ENCODE measurements around the gene ZFR. TPM values are rescaled to one million over a fixed set of nuclear protein-coding genes. Genes with fewer than 3 reads are reported as not detected.

Gene ZFR
- polyA plus RNA-seq, 1 donor (not counting 4 experiments of a cell fraction or from before 2014, with no cell fraction given), result 58.7 TPM

- Histone ChIP-seq H3K9me1 (ENCODE audit: control insufficient read depth, extremely low read depth, insufficient read depth, low read length) (no peaks in the 10 kb centered on the region), H3K27me3 (ENCODE audit: control insufficient read depth, extremely low read depth, insufficient read depth, low read length) (no peaks in the 10 kb centered on the region), H3K79me2 (ENCODE audit: control insufficient read depth, insufficient read depth, low read length) (no peaks in the 10 kb centered on the region), H3K4me1 (ENCODE audit: control insufficient read depth, extremely low read depth, insufficient read depth, low read length) (no peaks in the 10 kb centered on the region), H3K9ac (ENCODE audit: control insufficient read depth, extremely low read depth, insufficient read depth, low read length) (no peak overlapping the region), H3K36me3 (ENCODE audit: control insufficient read depth in 2 of 2, extremely low read depth in 1 of 2, insufficient read depth in 2 of 2, low read length in 2 of 2) (peaks cover 6 to 20% of the 10 kb centered on the region in 2 experiments), H4K20me1 (ENCODE audit: control insufficient read depth, extremely low read depth, insufficient read depth, low read length) (no peaks in the 10 kb centered on the region), H3K4me2 (ENCODE audit: control insufficient read depth, extremely low read depth, insufficient read depth, low read depth, low read length) (no peak overlapping the region), H3K9me3 (ENCODE audit: control insufficient read depth, low read depth, low read length) (no peaks in the 10 kb centered on the region), H2AFZ (ENCODE audit: control insufficient read depth, low read length) (no peak overlapping the region), H3K4me3 (ENCODE audit: control insufficient read depth in 2 of 3, extremely low read depth in 1 of 3, insufficient read depth in 2 of 3, low read depth in 1 of 3, low read length in 3 of 3) (no peak overlapping the region), H3K27ac (ENCODE audit: control insufficient read depth, insufficient read depth, low read length) (no peak overlapping the region)
- FAIRE-seq (no peak), DNase-seq (ENCODE audit: low read depth, low spot score) (no peak)
- dilution Hi-C loops (cut with MboI; ENCODE audit: extremely low pct_ligation_motif_present, low sequenced_read_pairs), result no loop called here
- no peak for TF ChIP-seq CTCF (optimal IDR thresholded peaks at IDR 0.05 in 1 of 3, IDR thresholded peaks at IDR 0.05 in 1 of 3, conservative IDR thresholded peaks at IDR 0.05 in 1 of 3; ENCODE audit: extremely low read depth in 1 of 3, insufficient read depth in 2 of 3, low read length in 3 of 3)
- TF ChIP-seq EZH2 (IDR thresholded peaks at IDR 0.05; ENCODE audit: low read length), result no peak
Measured at GRCh38 chr5:32378966-32379365, 65.6 kb downstream of the ZFR start.

GRCh38 chr5:32369542-32370155, 74.9 kb downstream of the ZFR start:
- no peaks in the 10 kb centered on the region for H3K9me3 ChIP-seq (ENCODE audit: control insufficient read depth, low read depth, low read length)
- H3K4me1 ChIP-seq (ENCODE audit: control insufficient read depth, extremely low read depth, insufficient read depth, low read length), result peaks cover 6% of the 10 kb centered on the region
- DNase-seq (ENCODE audit: low read depth, low spot score) (no peak), FAIRE-seq (no peak)
- H3K36me3 ChIP-seq (ENCODE audit: control insufficient read depth in 2 of 2, extremely low read depth in 1 of 2, insufficient read depth in 2 of 2, low read length in 2 of 2), result peaks cover 12 to 28% of the 10 kb centered on the region in 2 experiments
- H3K27ac ChIP-seq (ENCODE audit: control insufficient read depth, insufficient read depth, low read length), result no peak overlapping the region
- no peak overlapping the region for H3K9ac ChIP-seq (ENCODE audit: control insufficient read depth, extremely low read depth, insufficient read depth, low read length)
- H3K4me3 ChIP-seq (ENCODE audit: control insufficient read depth in 2 of 3, extremely low read depth in 1 of 3, insufficient read depth in 2 of 3, low read depth in 1 of 3, low read length in 3 of 3), result no peak overlapping the region
- H4K20me1 ChIP-seq (ENCODE audit: control insufficient read depth, extremely low read depth, insufficient read depth, low read length), result no peaks in the 10 kb centered on the region
- no peaks in the 10 kb centered on the region for H3K9me1 ChIP-seq (ENCODE audit: control insufficient read depth, extremely low read depth, insufficient read depth, low read length)
- no peaks in the 10 kb centered on the region for H3K27me3 ChIP-seq (ENCODE audit: control insufficient read depth, extremely low read depth, insufficient read depth, low read length)
- dilution Hi-C loops (cut with MboI; ENCODE audit: extremely low pct_ligation_motif_present, low sequenced_read_pairs), result no loop called here
- no peak overlapping the region for H3K4me2 ChIP-seq (ENCODE audit: control insufficient read depth, extremely low read depth, insufficient read depth, low read depth, low read length)
- no peaks in the 10 kb centered on the region for H3K79me2 ChIP-seq (ENCODE audit: control insufficient read depth, insufficient read depth, low read length)
- TF ChIP-seq CTCF (optimal IDR thresholded peaks at IDR 0.05 in 1 of 3, IDR thresholded peaks at IDR 0.05 in 1 of 3, conservative IDR thresholded peaks at IDR 0.05 in 1 of 3; ENCODE audit: extremely low read depth in 1 of 3, insufficient read depth in 2 of 3, low read length in 3 of 3) (no peak), EZH2 (IDR thresholded peaks at IDR 0.05; ENCODE audit: low read length) (no peak)
- H2AFZ ChIP-seq (ENCODE audit: control insufficient read depth, low read length), result no peak overlapping the region

All from keratinocyte (primary cell).